ENCODE results near the gene HAPLN3.
A peak's percentile ranks its signal among the peaks of the same experiment; 100 is the strongest.

HAPLN3 gene

GRCh38 chr15:88920186-88920891, 25.0 kb upstream of the HAPLN3 start:
- no peak for FAIRE-seq
- DNase-seq (ENCODE audit: insufficient read length, low spot score): no peak
- no peak for TF ChIP-seq SPI1 (IDR thresholded peaks at IDR 0.05; ENCODE audit: low read depth, low read length)
- TF ChIP-seq POLR2AphosphoS5 (IDR thresholded peaks at IDR 0.05; ENCODE audit: low read depth, low read length): no peak
- TF ChIP-seq TAF1 (IDR thresholded peaks at IDR 0.05; ENCODE audit: low read depth, low read length): no peak
- no peak for TF ChIP-seq PAX5 (IDR thresholded peaks at IDR 0.05; ENCODE audit: insufficient read depth, low read length, severe bottlenecking)
- TF ChIP-seq POU2F2 (IDR thresholded peaks at IDR 0.05; ENCODE audit: low read depth, low read length): no peak
- TF ChIP-seq POLR2A (IDR thresholded peaks at IDR 0.05; ENCODE audit: low read depth, low read length): no peak

GRCh38 chr15:88918738-88919137, 23.4 kb upstream of the HAPLN3 start:
- FAIRE-seq (no peak), DNase-seq (ENCODE audit: insufficient read length, low spot score) (no peak)
- TF ChIP-seq POLR2AphosphoS5 (IDR thresholded peaks at IDR 0.05; ENCODE audit: low read depth, low read length) (no peak), PAX5 (IDR thresholded peaks at IDR 0.05; ENCODE audit: insufficient read depth, low read length, severe bottlenecking) (no peak), POU2F2 (IDR thresholded peaks at IDR 0.05; ENCODE audit: low read depth, low read length) (no peak), POLR2A (IDR thresholded peaks at IDR 0.05; ENCODE audit: low read depth, low read length) (no peak), TAF1 (IDR thresholded peaks at IDR 0.05; ENCODE audit: low read depth, low read length) (no peak), SPI1 (IDR thresholded peaks at IDR 0.05; ENCODE audit: low read depth, low read length) (no peak)

- DNase-seq (ENCODE audit: insufficient read length, low spot score): no peak
- no peak for TF ChIP-seq POU2F2 (IDR thresholded peaks at IDR 0.05; ENCODE audit: low read depth, low read length)
- FAIRE-seq: no peak
Observed at GRCh38 chr15:88917760-88918159, 22.4 kb upstream of the HAPLN3 start.

GRCh38 chr15:88915354-88915753, 20.0 kb upstream of the HAPLN3 start:
- TF ChIP-seq SPI1 (IDR thresholded peaks at IDR 0.05; ENCODE audit: low read depth, low read length) (no peak), TAF1 (IDR thresholded peaks at IDR 0.05; ENCODE audit: low read depth, low read length) (no peak), PAX5 (IDR thresholded peaks at IDR 0.05; ENCODE audit: insufficient read depth, low read length, severe bottlenecking) (no peak), POU2F2 (IDR thresholded peaks at IDR 0.05; ENCODE audit: low read depth, low read length) (no peak), POLR2A (IDR thresholded peaks at IDR 0.05; ENCODE audit: low read depth, low read length) (no peak), POLR2AphosphoS5 (IDR thresholded peaks at IDR 0.05; ENCODE audit: low read depth, low read length) (no peak)
- FAIRE-seq: no peak

GRCh38 chr15:88913850-88914169, 18.5 kb upstream of the HAPLN3 start:
- TF ChIP-seq POLR2AphosphoS5 (IDR thresholded peaks at IDR 0.05; ENCODE audit: low read depth, low read length) (no peak), PAX5 (IDR thresholded peaks at IDR 0.05; ENCODE audit: insufficient read depth, low read length, severe bottlenecking) (no peak), POU2F2 (IDR thresholded peaks at IDR 0.05; ENCODE audit: low read depth, low read length) (no peak), POLR2A (IDR thresholded peaks at IDR 0.05; ENCODE audit: low read depth, low read length) (no peak), SPI1 (IDR thresholded peaks at IDR 0.05; ENCODE audit: low read depth, low read length) (no peak), TAF1 (IDR thresholded peaks at IDR 0.05; ENCODE audit: low read depth, low read length) (no peak)
- FAIRE-seq (no peak), DNase-seq (ENCODE audit: insufficient read length, low spot score) (no peak)

More at GRCh38 chr15:88915354-88915753, 20.0 kb upstream of the HAPLN3 start:
- no peak for DNase-seq (ENCODE audit: insufficient read length, low spot score)

GRCh38 chr15:88913017-88913849, 17.9 kb upstream of the HAPLN3 start, which contains the start of gene MFGE8:
Gene MFGE8 (minus strand): TSS chr15:88913379. CDS start chr15:88913319, 60 bp downstream.
- TF ChIP-seq POLR2A (IDR thresholded peaks at IDR 0.05; ENCODE audit: low read depth, low read length): no peak
- no peak for TF ChIP-seq POU2F2 (IDR thresholded peaks at IDR 0.05; ENCODE audit: low read depth, low read length)
- TF ChIP-seq SPI1 (IDR thresholded peaks at IDR 0.05; ENCODE audit: low read depth, low read length): no peak
- no peak for TF ChIP-seq POLR2AphosphoS5 (IDR thresholded peaks at IDR 0.05; ENCODE audit: low read depth, low read length)
- no peak for TF ChIP-seq TAF1 (IDR thresholded peaks at IDR 0.05; ENCODE audit: low read depth, low read length)
- TF ChIP-seq PAX5 (IDR thresholded peaks at IDR 0.05; ENCODE audit: insufficient read depth, low read length, severe bottlenecking): no peak
- DNase-seq (ENCODE audit: insufficient read length, low spot score): peak; percentile 59
- FAIRE-seq: peak; percentile 69

GRCh38 chr15:88912500-88912921, 17.2 kb upstream of the HAPLN3 start:
- TF ChIP-seq POLR2AphosphoS5 (IDR thresholded peaks at IDR 0.05; ENCODE audit: low read depth, low read length) (no peak), PAX5 (IDR thresholded peaks at IDR 0.05; ENCODE audit: insufficient read depth, low read length, severe bottlenecking) (no peak), SPI1 (IDR thresholded peaks at IDR 0.05; ENCODE audit: low read depth, low read length) (no peak), POLR2A (IDR thresholded peaks at IDR 0.05; ENCODE audit: low read depth, low read length) (no peak), TAF1 (IDR thresholded peaks at IDR 0.05; ENCODE audit: low read depth, low read length) (no peak), POU2F2 (IDR thresholded peaks at IDR 0.05; ENCODE audit: low read depth, low read length) (no peak)
- DNase-seq (ENCODE audit: insufficient read length, low spot score): no peak
- FAIRE-seq: no peak

GRCh38 chr15:88911766-88912118, 16.4 kb upstream of the HAPLN3 start:
- FAIRE-seq: no peak
- DNase-seq (ENCODE audit: insufficient read length, low spot score): no peak
- TF ChIP-seq POLR2AphosphoS5 (IDR thresholded peaks at IDR 0.05; ENCODE audit: low read depth, low read length) (no peak), SPI1 (IDR thresholded peaks at IDR 0.05; ENCODE audit: low read depth, low read length) (no peak), POU2F2 (IDR thresholded peaks at IDR 0.05; ENCODE audit: low read depth, low read length) (no peak), TAF1 (IDR thresholded peaks at IDR 0.05; ENCODE audit: low read depth, low read length) (no peak), POLR2A (IDR thresholded peaks at IDR 0.05; ENCODE audit: low read depth, low read length) (no peak), PAX5 (IDR thresholded peaks at IDR 0.05; ENCODE audit: insufficient read depth, low read length, severe bottlenecking) (no peak)

- no peak for FAIRE-seq
- TF ChIP-seq POU2F2 (IDR thresholded peaks at IDR 0.05; ENCODE audit: low read depth, low read length) (no peak), PAX5 (IDR thresholded peaks at IDR 0.05; ENCODE audit: insufficient read depth, low read length, severe bottlenecking) (no peak), SPI1 (IDR thresholded peaks at IDR 0.05; ENCODE audit: low read depth, low read length) (no peak), POLR2AphosphoS5 (IDR thresholded peaks at IDR 0.05; ENCODE audit: low read depth, low read length) (no peak), POLR2A (IDR thresholded peaks at IDR 0.05; ENCODE audit: low read depth, low read length) (no peak), TAF1 (IDR thresholded peaks at IDR 0.05; ENCODE audit: low read depth, low read length) (no peak)
- no peak for DNase-seq (ENCODE audit: insufficient read length, low spot score)
Observed at GRCh38 chr15:88909956-88910831, 14.8 kb upstream of the HAPLN3 start.
